Endodermal cell (in vitro differentiated cells): ENCODE measurements around the gene SCN9A. TPM values are rescaled to one million over a fixed set of nuclear protein-coding genes. Genes with fewer than 3 reads are reported as not detected.

Experiments used
- DNase-seq: peaks from one replicate; pipeline ENCODE4 v3.0.0-alpha.2; 2017
- H3K27ac ChIP-seq: 2 replicates; pipeline ENCODE4 v1.5.1; 2013; ENCODE audit warnings: mild to moderate bottlenecking, low read depth, low read length, moderate library complexity
- H3K27me3 ChIP-seq: 2 replicates; pipeline ENCODE4 v1.6.1; 2013; ENCODE audit warnings: mild to moderate bottlenecking, low read length, moderate library complexity; ENCODE audit not compliant: insufficient read depth, control insufficient read depth, poor library complexity, severe bottlenecking
- H3K36me3 ChIP-seq: 2 replicates; pipeline ENCODE4 v1.7.0; 2013; ENCODE audit warnings: mild to moderate bottlenecking, low read length, moderate library complexity; ENCODE audit not compliant: control insufficient read depth, insufficient read depth
- H3K4me1 ChIP-seq: one replicate; pipeline ENCODE4 v1.7.0; 2013; ENCODE audit warnings: low read length; ENCODE audit not compliant: control insufficient read depth, insufficient read depth
- H3K4me3 ChIP-seq: 2 replicates; pipeline ENCODE4 v1.5.1; 2013; ENCODE audit warnings: mild to moderate bottlenecking, low read length, moderate library complexity
- H3K9ac ChIP-seq: 2 replicates; pipeline ENCODE4 v1.6.1; 2013; ENCODE audit warnings: mild to moderate bottlenecking, low read length, moderate library complexity; ENCODE audit not compliant: poor library complexity, severe bottlenecking; ENCODE audit errors: extremely low read depth
- H3K9me3 ChIP-seq: 2 replicates; pipeline ENCODE4 v1.6.1; 2013; ENCODE audit warnings: mild to moderate bottlenecking, low read length, moderate library complexity; ENCODE audit not compliant: control insufficient read depth
- H3K27ac Mint-ChIP-seq: 2 replicates; pipeline ENCODE4 v1.8.0; 2020; ENCODE audit warnings: mixed read lengths
- H3K27me3 Mint-ChIP-seq: 2 replicates; pipeline ENCODE4 v1.8.0; 2021; ENCODE audit warnings: mild to moderate bottlenecking, mixed read lengths; ENCODE audit not compliant: insufficient read depth
- H3K36me3 Mint-ChIP-seq: 2 replicates; pipeline ENCODE4 v1.8.0; 2020; ENCODE audit warnings: low read depth, mixed read lengths
- H3K4me1 Mint-ChIP-seq: 2 replicates; pipeline ENCODE4 v1.8.0; 2020; ENCODE audit warnings: mixed read lengths
- H3K4me3 Mint-ChIP-seq: 2 replicates; pipeline ENCODE4 v1.8.0; 2020; ENCODE audit warnings: mild to moderate bottlenecking, moderate library complexity, mixed read lengths
- H3K9me3 Mint-ChIP-seq: 2 replicates; pipeline ENCODE4 v1.8.0; 2020; ENCODE audit warnings: mild to moderate bottlenecking, mixed read lengths
- WGBS, 2 experiments: methylation state at CpG; one replicate each; pipeline versions ENCODE4 v1.1.5 to v1.1.7; 2013; ENCODE audit warnings: missing lambda C conversion rate in 2 of 2, mixed read lengths in 1 of 2; ENCODE audit not compliant: insufficient coverage in 1 of 2, insufficient read length in 1 of 2; 5-methylcytosine and 5-hydroxymethylcytosine counted together
- total RNA-seq, 2 donors: library from RNA; stranded (reverse); fragmentation: NEBNext Ultra II Directional in 1 of 2; extraction: Animal tissue kit (Norgen Biotek cat#: 25700) in 1 of 2; gene quantifications; 2 replicates in 1 of 2; 3 replicates in 1 of 2; pipeline ENCODE4 v1.2.1, GENCODE V29; 2021
- TF ChIP-seq, protein P1 (sequence below): fragments of 200-600 bp; sonication (generic); conservative IDR thresholded peaks from 2 replicates; pipeline ENCODE4 v1.5.0; 2021; ENCODE audit warnings: antibody characterized with exemption, mild to moderate bottlenecking

Gene SCN9A
- total RNA-seq, 2 donors from 2014 or later, result 0.13 to 0.35 TPM

DNA sequence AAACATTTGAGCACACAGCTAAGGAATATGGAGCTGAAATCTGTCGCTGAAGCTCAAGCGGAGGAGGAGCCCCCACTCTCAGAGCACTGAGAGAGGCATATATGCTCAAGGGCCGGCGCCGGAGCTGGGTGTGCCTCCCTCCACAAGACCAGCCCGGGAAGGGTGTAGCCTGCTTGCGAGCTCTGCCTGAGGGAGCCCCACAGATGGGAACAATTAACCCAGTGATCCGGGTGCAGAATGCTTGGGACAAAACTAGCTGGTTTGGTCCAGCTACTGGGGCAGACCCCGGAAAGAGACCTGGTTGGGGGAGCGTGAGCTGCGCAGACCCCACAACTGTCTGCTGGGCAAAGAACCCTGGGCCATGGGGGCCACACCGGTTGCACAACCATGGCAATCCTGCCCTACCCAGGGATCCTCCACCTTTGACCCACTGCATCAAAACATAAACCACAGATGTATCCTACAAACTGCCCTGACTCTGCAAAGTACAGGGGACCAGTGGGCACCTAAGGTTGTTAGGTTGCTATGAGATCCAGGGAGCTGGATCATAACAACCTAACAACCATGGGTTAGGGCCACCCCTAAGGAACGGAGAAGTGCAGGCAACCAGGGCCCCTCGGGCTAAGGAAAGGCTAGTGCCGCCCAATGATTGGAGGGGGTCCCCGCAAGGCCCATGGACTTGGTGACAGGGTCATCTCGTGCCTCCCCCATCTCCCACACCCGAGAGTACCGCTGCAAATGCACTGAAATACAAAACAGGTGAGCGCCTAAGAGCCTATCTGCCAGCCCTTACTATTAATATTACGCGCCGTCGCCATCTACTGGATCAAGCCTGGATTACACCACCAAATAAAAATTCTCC is 194.6 kb downstream of the SCN9A start:
- H3K36me3 Mint-ChIP-seq, result no peaks in the 10 kb centered on the region
- TF ChIP-seq, protein P1, sequence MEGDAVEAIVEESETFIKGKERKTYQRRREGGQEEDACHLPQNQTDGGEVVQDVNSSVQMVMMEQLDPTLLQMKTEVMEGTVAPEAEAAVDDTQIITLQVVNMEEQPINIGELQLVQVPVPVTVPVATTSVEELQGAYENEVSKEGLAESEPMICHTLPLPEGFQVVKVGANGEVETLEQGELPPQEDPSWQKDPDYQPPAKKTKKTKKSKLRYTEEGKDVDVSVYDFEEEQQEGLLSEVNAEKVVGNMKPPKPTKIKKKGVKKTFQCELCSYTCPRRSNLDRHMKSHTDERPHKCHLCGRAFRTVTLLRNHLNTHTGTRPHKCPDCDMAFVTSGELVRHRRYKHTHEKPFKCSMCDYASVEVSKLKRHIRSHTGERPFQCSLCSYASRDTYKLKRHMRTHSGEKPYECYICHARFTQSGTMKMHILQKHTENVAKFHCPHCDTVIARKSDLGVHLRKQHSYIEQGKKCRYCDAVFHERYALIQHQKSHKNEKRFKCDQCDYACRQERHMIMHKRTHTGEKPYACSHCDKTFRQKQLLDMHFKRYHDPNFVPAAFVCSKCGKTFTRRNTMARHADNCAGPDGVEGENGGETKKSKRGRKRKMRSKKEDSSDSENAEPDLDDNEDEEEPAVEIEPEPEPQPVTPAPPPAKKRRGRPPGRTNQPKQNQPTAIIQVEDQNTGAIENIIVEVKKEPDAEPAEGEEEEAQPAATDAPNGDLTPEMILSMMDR, result peak; percentile 72
- peak; percentile 88 for DNase-seq
- Histone ChIP-seq H3K27me3 (no peaks in the 10 kb centered on the region), H3K4me1 (peaks cover 12% of the 10 kb centered on the region), H3K36me3 (no peaks in the 10 kb centered on the region), H3K4me3 (no peak overlapping the region), H3K27ac (no peak overlapping the region), H3K9me3 (no peaks in the 10 kb centered on the region), H3K9ac (no peak overlapping the region)
- H3K27me3 Mint-ChIP-seq, result no peaks in the 10 kb centered on the region
- H3K9me3 Mint-ChIP-seq, result no peaks in the 10 kb centered on the region
- H3K4me3 Mint-ChIP-seq, result no peak overlapping the region
- WGBS, 2 experiments, result 65 to 87% methylated on average over 12 to 24 of the region's 24 CpGs
- H3K27ac Mint-ChIP-seq, result no peak overlapping the region
- peaks cover 15% of the 10 kb centered on the region for H3K4me1 Mint-ChIP-seq

DNA sequence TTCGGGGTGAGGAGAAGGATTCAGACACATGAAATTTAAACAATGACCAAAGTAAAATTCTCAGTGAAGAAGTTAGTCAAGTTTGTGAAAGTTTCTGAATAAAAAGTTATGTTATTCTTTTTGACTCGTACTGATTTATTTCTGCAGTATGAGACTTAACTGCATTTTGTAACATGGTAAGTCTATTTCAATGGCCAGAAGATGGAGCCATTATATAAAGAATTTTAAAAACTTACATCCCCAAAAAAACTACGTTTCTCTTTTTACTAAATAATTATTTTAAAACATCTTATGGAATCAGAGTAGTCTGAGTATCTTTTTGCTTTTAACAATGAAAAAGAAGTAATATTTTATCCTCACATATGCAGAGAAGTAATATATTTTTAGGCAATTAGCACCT is 196.5 kb downstream of the SCN9A start:
- TF ChIP-seq, protein P1, result peak; percentile 44
- Mint-ChIP-seq H3K4me1 (peaks cover 6% of the 10 kb centered on the region), H3K4me3 (no peak overlapping the region), H3K27me3 (no peaks in the 10 kb centered on the region), H3K27ac (no peak overlapping the region), H3K9me3 (no peaks in the 10 kb centered on the region), H3K36me3 (no peaks in the 10 kb centered on the region)
- Histone ChIP-seq H3K27ac (no peak overlapping the region), H3K9me3 (no peaks in the 10 kb centered on the region), H3K36me3 (no peaks in the 10 kb centered on the region), H3K4me1 (peaks cover 6% of the 10 kb centered on the region), H3K27me3 (no peaks in the 10 kb centered on the region), H3K9ac (no peak overlapping the region), H3K4me3 (no peak overlapping the region)
- 80 to 100% methylated on average over 2 of the region's 3 CpGs for WGBS, 2 experiments
- DNase-seq, result no peak

DNA sequence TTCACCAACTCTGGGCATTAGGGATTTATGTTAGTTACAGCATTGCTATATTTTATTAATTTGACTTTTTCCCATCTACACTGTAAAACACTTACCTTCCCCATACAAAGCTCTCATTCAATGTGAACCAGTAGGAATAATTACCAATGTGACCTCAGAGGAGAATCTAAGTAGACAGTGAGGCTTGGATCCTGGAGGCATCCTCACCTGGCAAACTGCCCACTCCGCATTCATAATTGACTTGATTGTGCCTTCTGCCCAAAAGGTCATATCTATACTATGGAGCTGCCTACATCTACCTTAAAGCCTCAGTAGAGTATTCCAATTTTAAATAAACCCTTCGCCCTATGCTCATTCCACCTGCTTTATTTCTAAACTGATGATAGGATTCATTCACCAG is 202.5 kb downstream of the SCN9A start:
- Histone ChIP-seq H3K27me3 (no peaks in the 10 kb centered on the region), H3K9ac (no peak overlapping the region), H3K4me3 (no peak overlapping the region), H3K4me1 (no peaks in the 10 kb centered on the region), H3K36me3 (no peaks in the 10 kb centered on the region), H3K9me3 (no peaks in the 10 kb centered on the region), H3K27ac (no peak overlapping the region)
- WGBS, 2 experiments, result 86 to 94% methylated on average over 2 of the region's 2 CpGs
- H3K27ac Mint-ChIP-seq, result no peak overlapping the region
- no peaks in the 10 kb centered on the region for H3K9me3 Mint-ChIP-seq
- no peak overlapping the region for H3K4me3 Mint-ChIP-seq
- DNase-seq, result no peak
- no peaks in the 10 kb centered on the region for H3K4me1 Mint-ChIP-seq
- no peaks in the 10 kb centered on the region for H3K27me3 Mint-ChIP-seq
- TF ChIP-seq, protein P1, result no peak
- H3K36me3 Mint-ChIP-seq, result no peaks in the 10 kb centered on the region
